GM18508 (cell line): Measurements from ENCODE around the gene TBC1D3L.
"Not testable (repeated sequence)": the region's sequence is repeated elsewhere in the genome, so short reads cannot be mapped to it uniquely, and the experiment has no call there.

Source experiments
- ATAC-seq: cut with Tn5 transposase; IDR thresholded peaks from one replicate; pipeline ENCODE4 v1.9.1; 2021; ENCODE audit warnings: moderate number of reproducible peaks; ENCODE audit not compliant: insufficient read depth, unreplicated experiment

TBC1D3L gene

DNA sequence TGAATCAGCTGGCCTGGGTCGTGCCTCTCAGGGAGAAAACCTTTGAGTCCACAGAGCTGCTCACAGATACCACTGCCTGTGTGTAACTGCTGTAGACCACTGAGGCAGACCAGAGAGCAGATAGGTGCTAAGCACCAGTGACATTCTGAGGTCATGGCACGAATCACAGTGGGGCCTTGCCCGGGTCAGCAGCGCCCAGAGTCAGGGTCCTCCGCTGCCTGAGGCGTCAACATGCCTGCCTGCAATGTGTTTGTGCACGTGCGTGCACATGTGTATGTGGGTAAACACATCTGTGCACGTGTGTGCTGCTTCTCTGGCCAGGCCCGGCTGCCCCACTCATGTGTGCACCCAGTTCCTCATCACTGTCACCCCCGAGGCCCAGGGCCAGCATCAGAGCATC is at the start of gene TBC1D3L:
Gene TBC1D3L, minus strand, starts transcription at position 101 of the 400 bp plus-strand sequence. CDS start 1,540 bp downstream, outside the sequence.
- ATAC-seq, result not testable (repeated sequence)

DNA sequence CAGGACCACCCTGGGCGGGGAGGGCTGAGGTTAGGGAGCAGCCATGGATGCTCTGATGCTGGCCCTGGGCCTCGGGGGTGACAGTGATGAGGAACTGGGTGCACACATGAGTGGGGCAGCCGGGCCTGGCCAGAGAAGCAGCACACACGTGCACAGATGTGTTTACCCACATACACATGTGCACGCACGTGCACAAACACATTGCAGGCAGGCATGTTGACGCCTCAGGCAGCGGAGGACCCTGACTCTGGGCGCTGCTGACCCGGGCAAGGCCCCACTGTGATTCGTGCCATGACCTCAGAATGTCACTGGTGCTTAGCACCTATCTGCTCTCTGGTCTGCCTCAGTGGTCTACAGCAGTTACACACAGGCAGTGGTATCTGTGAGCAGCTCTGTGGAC is 14.8 kb upstream of the TBC1D3L start, which contains the start of gene TBC1D3D:
Gene TBC1D3D, plus strand, starts transcription at position 301 of the 400 bp plus-strand sequence. CDS start 1,585 bp downstream, outside the sequence.
- not testable (repeated sequence) for ATAC-seq
